Testis (tissue), 2 donors: ENCODE data around the gene TRIM52.

Experiments
- POLR2A ChIP-seq: fragments of 450-650 bp; IDR thresholded peaks from one replicate; pipeline ENCODE4 v1.6.1; 2017; ENCODE audit warnings: antibody characterized with exemption, mild to moderate bottlenecking, moderate library complexity
- TF ChIP-seq, protein P1 (sequence below), 3 experiments: fragments of 450-650 bp in 2 of 3; fragments of 200-600 bp in 1 of 3; sonication (generic) in 1 of 3; IDR thresholded peaks; one replicate each; pipeline ENCODE4 v1.5.1; 2016 to 2019; ENCODE audit warnings: antibody characterized with exemption in 3 of 3, mild to moderate bottlenecking in 2 of 3, moderate library complexity in 1 of 3

DNA sequence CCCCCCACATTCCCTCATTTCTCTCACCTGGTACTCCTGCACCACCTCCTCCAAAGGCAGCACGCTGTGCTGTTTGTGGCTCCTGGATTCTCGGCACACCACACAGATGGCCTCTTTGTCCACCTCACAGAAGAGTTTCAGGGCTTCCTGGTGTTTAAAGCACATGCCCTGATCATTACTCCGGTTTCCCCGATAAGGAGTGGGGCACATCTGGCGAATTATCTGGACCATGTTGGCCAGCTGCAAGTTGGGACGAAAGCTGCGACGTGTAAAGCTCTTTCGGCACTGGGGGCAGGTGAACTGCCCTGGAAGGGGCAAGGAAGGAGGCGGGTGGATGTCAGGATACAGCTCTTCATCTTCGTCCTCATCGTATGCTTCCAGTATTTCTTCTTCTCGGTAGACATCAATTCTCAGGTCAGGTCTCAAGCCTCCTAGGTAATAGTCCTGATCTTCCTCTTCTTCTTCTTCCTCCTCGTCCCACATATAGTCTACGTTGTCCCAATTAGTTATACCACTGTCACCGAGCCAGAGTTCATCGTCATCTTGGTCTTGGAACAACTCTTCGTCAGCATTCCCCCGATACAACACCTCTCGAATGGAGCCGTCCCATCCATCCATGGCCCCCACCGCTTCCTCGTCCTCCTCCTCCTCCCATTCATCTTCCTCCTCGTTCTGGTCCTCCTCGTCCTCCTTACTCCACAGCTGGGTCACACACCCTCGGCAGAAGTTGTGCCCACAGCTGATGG, 796 bp downstream of the TRIM52 start:
- TF ChIP-seq, protein P1, sequence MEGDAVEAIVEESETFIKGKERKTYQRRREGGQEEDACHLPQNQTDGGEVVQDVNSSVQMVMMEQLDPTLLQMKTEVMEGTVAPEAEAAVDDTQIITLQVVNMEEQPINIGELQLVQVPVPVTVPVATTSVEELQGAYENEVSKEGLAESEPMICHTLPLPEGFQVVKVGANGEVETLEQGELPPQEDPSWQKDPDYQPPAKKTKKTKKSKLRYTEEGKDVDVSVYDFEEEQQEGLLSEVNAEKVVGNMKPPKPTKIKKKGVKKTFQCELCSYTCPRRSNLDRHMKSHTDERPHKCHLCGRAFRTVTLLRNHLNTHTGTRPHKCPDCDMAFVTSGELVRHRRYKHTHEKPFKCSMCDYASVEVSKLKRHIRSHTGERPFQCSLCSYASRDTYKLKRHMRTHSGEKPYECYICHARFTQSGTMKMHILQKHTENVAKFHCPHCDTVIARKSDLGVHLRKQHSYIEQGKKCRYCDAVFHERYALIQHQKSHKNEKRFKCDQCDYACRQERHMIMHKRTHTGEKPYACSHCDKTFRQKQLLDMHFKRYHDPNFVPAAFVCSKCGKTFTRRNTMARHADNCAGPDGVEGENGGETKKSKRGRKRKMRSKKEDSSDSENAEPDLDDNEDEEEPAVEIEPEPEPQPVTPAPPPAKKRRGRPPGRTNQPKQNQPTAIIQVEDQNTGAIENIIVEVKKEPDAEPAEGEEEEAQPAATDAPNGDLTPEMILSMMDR (IDR thresholded peaks at IDR 0.05) = no peak
- TF ChIP-seq POLR2A = no peak
